Kidney (tissue), 14 donors: ENCODE results near the gene CPB1. TPM values are rescaled to one million over a fixed set of nuclear protein-coding genes. Genes with fewer than 3 reads are reported as not detected.

ENCODE experiments used
- DNase-seq, 5 donors: peaks; one replicate each; pipeline ENCODE4 v3.0.0-alpha.2; 2013 to 2020
- FAIRE-seq: peaks from 2 replicates; lab custom pipeline; 2012; peaks lifted over from hg19 to GRCh38; lab: Jason Lieb, UNC
- H3K27ac ChIP-seq, 2 donors: one replicate each; pipeline ENCODE4 v1.7.0; 2013; ENCODE audit warnings: low read depth in 2 of 2, low read length in 2 of 2, inconsistent platforms in 1 of 2
- H3K27me3 ChIP-seq: one replicate; pipeline ENCODE4 v1.7.1; 2013; ENCODE audit warnings: low read length, inconsistent platforms; ENCODE audit not compliant: control insufficient read depth, insufficient read depth
- H3K36me3 ChIP-seq, 3 donors: one replicate each; pipeline versions ENCODE4 v1.7.0 to v1.7.1; 2013; ENCODE audit warnings: low read length in 3 of 3, control low read depth in 1 of 3, inconsistent platforms in 1 of 3; ENCODE audit not compliant: insufficient read depth in 3 of 3, control insufficient read depth in 2 of 3
- H3K4me1 ChIP-seq, 3 donors: one replicate each; pipeline versions ENCODE4 v1.7.0 to v1.7.1; 2013; ENCODE audit warnings: low read length in 3 of 3, inconsistent platforms in 1 of 3, low read depth in 1 of 3; ENCODE audit not compliant: control insufficient read depth in 2 of 3, insufficient read depth in 2 of 3
- H3K4me3 ChIP-seq, 3 donors: one replicate each; pipeline versions ENCODE4 v1.7.0 to v1.8.1; 2013; ENCODE audit warnings: low read length in 3 of 3, control low read depth in 1 of 3, inconsistent platforms in 1 of 3
- H3K9ac ChIP-seq, 3 donors: one replicate each; pipeline versions ENCODE4 v1.7.0 to v1.7.1; 2013; ENCODE audit warnings: low read length in 3 of 3, control low read depth in 1 of 3, inconsistent platforms in 1 of 3
- H3K9me3 ChIP-seq, 3 donors: one replicate each; pipeline versions ENCODE4 v1.7.0 to v1.7.1; 2013; ENCODE audit warnings: low read length in 3 of 3, control low read depth in 1 of 3, inconsistent platforms in 1 of 3; ENCODE audit not compliant: control insufficient read depth in 2 of 3, insufficient read depth in 1 of 3
- intact Hi-C: fragments of 100-400 bp; cut with DNase I; formaldehyde crosslinking; loops from one replicate; pipeline ENCODE4 v1.11.1; 2022
- polyA plus RNA-seq: library from polyadenylated mRNA; stranded (reverse); fragments of 350-450 nt; fragmentation: Illumina TruSeq; extraction: RNeasy Lipid Tissue Mini Kit (QIAGEN cat#74804); gene quantifications from one replicate; pipeline ENCODE4 v1.2.3, GENCODE V29; 2014; ENCODE audit warnings: low read depth, low replicate concordance; ENCODE audit not compliant: insufficient read depth
- total RNA-seq: library from RNA; stranded (reverse); fragmentation: NEBNext Ultra II Directional; extraction: Animal tissue kit (Norgen Biotek cat#: 25700); gene quantifications from one replicate; pipeline ENCODE4 v1.2.1, GENCODE V29; 2021
- TF ChIP-seq, protein P1 (sequence below): IDR thresholded peaks from 3 replicates; pipeline ENCODE4 v1.5.1; 2012; ENCODE audit warnings: mild to moderate bottlenecking, moderate library complexity, borderline replicate concordance; ENCODE audit not compliant: insufficient read depth; ENCODE audit errors: extremely low read depth
- donor health status: control.
- donor health status: control.
- donor health status: control.
- donor health status: control.
- donor health status: control.
- donor health status: DM: yes; HTN: yes; CAD: no.
- donor health status: Normal renal cell carcinoma (clear cell type).

Gene CPB1
- total and polyA plus RNA-seq, 2 donors from 2014 or later = 0.41 TPM; not detected in 1

DNA sequence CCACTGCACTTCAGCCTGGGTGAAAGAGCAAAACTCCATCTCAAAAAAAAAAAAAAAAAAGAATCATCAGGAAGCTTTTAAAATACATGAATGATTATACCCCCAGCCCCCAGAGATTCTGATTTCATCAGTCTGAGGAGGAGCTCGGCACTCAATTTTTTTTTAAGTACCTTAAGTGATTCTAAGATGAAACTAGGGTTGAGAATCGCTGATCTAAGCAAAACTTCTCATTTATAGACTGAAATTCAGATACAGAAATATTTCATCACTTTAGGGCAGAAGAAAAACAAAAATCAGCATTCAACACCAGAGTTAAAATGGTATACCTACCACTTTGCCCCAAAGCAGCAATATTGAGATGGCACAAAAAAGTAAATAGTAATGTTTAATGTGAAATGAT is 62.2 kb downstream of the CPB1 start:
- peaks cover 0 to 3% (median 0%) of the 10 kb centered on the region in 3 donors for H3K9me3 ChIP-seq
- no peaks in the 10 kb centered on the region for H3K4me1 ChIP-seq
- no peaks in the 10 kb centered on the region for H3K36me3 ChIP-seq
- intact Hi-C loops = no loop called here
- H3K4me3 ChIP-seq = no peak overlapping the region
- FAIRE-seq = no peak
- TF ChIP-seq, protein P1, sequence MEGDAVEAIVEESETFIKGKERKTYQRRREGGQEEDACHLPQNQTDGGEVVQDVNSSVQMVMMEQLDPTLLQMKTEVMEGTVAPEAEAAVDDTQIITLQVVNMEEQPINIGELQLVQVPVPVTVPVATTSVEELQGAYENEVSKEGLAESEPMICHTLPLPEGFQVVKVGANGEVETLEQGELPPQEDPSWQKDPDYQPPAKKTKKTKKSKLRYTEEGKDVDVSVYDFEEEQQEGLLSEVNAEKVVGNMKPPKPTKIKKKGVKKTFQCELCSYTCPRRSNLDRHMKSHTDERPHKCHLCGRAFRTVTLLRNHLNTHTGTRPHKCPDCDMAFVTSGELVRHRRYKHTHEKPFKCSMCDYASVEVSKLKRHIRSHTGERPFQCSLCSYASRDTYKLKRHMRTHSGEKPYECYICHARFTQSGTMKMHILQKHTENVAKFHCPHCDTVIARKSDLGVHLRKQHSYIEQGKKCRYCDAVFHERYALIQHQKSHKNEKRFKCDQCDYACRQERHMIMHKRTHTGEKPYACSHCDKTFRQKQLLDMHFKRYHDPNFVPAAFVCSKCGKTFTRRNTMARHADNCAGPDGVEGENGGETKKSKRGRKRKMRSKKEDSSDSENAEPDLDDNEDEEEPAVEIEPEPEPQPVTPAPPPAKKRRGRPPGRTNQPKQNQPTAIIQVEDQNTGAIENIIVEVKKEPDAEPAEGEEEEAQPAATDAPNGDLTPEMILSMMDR = no peak
- no peak overlapping the region for H3K9ac ChIP-seq
- no peak for DNase-seq
- H3K27me3 ChIP-seq = no peaks in the 10 kb centered on the region
- H3K27ac ChIP-seq = no peak overlapping the region

DNA sequence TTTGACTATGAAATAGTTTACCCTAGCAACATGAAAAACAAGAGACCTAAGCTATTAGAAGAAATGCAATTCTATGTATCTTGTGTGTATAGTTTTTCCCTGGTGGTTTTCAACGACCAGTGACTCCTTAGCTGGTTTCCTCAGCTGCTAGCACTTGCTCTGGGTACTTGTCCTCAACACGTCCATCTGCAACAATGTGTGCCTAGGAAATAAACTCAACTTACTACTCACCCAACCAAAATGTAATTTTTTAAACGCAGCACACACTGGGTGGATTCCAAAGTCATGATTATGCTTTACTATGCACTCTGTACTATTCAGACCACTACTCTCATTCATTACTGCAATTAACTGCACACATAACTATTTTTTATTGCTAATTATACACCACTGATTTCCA is 68.5 kb downstream of the CPB1 start:
- FAIRE-seq = no peak
- Histone ChIP-seq H3K4me3 (no peak overlapping the region), H3K27ac (no peak overlapping the region), H3K9ac (no peak overlapping the region), H3K9me3 (peaks cover 0 to 3% (median 0%) of the 10 kb centered on the region in 3 donors), H3K4me1 (no peaks in the 10 kb centered on the region), H3K36me3 (no peaks in the 10 kb centered on the region), H3K27me3 (no peaks in the 10 kb centered on the region)
- DNase-seq = no peak
- TF ChIP-seq, protein P1 = no peak
- intact Hi-C loops = no loop called here

DNA sequence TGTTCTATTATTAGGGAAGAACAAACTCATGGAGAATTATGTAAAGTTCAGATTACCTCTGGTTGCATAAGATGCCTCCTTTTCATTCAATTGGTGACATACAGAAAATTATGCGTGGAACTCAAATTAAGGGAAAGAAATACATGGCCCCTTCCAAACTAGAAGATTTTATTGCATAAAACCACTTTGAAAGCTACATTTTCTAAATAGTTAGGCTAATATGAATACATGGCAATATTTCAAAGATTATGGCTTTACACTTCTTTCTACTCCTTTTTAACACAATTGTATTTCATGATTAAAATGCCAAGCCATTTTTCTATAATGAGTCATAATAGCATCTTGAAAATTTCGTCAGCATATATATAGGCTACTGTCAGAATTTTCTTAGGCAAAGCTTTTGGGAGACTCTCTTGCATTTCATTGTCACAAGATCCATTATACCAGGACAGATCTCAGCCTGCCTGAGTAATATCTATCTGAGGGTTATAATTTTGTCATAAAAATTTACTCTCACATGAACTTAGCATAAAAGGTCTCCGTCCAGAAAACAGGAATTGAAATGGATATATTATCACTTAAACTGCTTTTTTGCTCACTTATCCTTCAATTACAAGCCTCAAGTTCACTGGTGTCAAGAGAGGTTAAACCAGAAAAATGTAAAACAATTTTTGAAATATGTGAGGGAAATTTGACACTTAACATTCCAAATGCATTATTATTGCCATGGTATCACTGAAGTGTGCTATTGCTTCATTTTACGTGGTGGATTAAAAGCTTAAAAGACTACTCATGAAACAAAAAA is 74.6 kb downstream of the CPB1 start:
- TF ChIP-seq, protein P1 = no peak
- FAIRE-seq = no peak
- Histone ChIP-seq H3K36me3 (no peaks in the 10 kb centered on the region), H3K9me3 (no peaks in the 10 kb centered on the region), H3K4me3 (no peak overlapping the region), H3K4me1 (no peaks in the 10 kb centered on the region), H3K27me3 (no peaks in the 10 kb centered on the region), H3K27ac (no peak overlapping the region), H3K9ac (no peak overlapping the region)
- no peak for DNase-seq
- intact Hi-C loops = no loop called here

DNA sequence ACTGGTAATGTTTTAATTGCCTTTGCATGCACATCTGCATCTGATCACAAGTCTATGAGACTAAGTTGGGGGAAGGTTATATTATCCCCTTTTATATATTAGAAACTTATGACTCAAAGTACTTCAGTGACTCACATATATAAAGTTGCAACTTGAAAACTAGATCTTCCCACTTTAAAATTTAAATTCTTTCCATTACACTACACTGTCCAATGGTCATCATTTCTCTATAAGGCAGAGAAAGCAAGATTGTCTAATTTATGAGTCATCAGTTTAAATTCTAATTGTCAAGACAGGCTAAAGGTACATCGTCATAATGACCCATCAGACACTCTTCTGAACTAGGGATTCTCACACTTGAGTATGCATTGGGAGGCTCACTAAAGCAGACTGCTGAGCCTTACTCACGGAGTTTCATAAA is 75.4 kb downstream of the CPB1 start:
- H3K4me1 ChIP-seq = no peaks in the 10 kb centered on the region
- TF ChIP-seq, protein P1 = no peak
- no peaks in the 10 kb centered on the region for H3K9me3 ChIP-seq
- no peaks in the 10 kb centered on the region for H3K27me3 ChIP-seq
- no peak overlapping the region for H3K9ac ChIP-seq
- FAIRE-seq = no peak
- no peak overlapping the region for H3K27ac ChIP-seq
- no peaks in the 10 kb centered on the region for H3K36me3 ChIP-seq
- intact Hi-C loops = no loop called here
- DNase-seq = no peak
- no peak overlapping the region for H3K4me3 ChIP-seq
